ENCODE measurements around the gene MXI1.

MXI1 gene

DNA sequence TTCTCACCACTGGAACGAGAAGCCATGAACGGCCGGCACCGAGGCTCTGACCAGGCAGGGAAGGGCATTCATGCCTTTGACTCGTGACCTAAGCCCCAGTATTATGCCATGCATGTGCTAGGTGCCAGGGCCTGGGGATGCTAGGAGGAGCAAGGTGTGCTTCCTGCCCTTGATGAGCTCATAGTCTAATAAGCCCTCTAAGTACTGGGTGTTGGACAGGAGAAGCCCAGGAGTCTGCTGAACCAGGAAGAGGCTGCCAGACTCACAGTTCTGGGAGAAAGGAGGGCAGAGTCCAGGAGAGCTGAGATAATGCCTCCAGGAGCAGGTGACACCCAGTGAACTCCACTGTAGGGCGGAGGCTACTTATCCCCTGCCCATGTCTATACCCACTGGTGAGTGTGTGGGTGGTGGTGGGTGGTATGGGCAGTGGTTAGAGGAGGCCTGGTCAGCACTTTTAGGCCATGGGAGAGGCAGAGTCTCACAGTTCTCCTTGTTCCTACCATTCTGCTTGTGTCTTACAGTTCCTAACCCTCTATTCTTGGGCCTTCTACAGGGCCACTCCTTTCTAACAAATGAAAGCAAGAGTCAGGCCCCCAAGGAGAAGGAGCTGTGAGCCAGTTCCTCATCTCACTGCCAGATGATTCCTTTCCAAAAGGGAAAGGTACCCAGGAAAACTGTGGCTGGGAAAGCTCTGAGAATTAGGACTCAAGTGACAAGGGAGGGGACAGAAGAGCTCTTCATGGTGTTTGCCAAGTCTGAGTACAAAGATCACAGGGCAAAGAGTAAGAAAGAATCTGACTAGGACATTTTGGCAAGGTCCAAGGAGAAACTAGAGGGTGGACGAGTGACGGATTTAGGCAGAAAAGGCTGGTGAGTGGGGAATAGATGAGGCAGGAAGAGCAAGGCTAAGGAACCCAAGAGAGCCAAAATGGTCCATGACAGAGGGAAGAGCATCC is 3.6 kb upstream of the MXI1 start:
- no peak overlapping the region for H3K4me3 ChIP-seq (replicated peaks; ENCODE audit: low read depth, low read length)
- TF ChIP-seq CTCF (IDR thresholded peaks at IDR 0.05; ENCODE audit: low read length, missing control alignments), result no peak
- DNase-seq (ENCODE audit: low read depth), result no peak

- H3K4me3 ChIP-seq (replicated peaks; ENCODE audit: low read depth, low read length), result no peak overlapping the region
- DNase-seq (ENCODE audit: low read depth), result no peak
- no peak for TF ChIP-seq CTCF (IDR thresholded peaks at IDR 0.05; ENCODE audit: low read length, missing control alignments)
Observed at GRCh38 chr10:110205051-110205675, 2.2 kb upstream of the MXI1 start.

- peak; percentile 46 for DNase-seq (ENCODE audit: low read depth)
- H3K4me3 ChIP-seq (replicated peaks; ENCODE audit: low read depth, low read length), result peak overlapping the region; percentile 80
- TF ChIP-seq CTCF (IDR thresholded peaks at IDR 0.05; ENCODE audit: low read length, missing control alignments), result no peak
Observed at GRCh38 chr10:110207805-110208613, 604 bp downstream of the MXI1 start.

DNA sequence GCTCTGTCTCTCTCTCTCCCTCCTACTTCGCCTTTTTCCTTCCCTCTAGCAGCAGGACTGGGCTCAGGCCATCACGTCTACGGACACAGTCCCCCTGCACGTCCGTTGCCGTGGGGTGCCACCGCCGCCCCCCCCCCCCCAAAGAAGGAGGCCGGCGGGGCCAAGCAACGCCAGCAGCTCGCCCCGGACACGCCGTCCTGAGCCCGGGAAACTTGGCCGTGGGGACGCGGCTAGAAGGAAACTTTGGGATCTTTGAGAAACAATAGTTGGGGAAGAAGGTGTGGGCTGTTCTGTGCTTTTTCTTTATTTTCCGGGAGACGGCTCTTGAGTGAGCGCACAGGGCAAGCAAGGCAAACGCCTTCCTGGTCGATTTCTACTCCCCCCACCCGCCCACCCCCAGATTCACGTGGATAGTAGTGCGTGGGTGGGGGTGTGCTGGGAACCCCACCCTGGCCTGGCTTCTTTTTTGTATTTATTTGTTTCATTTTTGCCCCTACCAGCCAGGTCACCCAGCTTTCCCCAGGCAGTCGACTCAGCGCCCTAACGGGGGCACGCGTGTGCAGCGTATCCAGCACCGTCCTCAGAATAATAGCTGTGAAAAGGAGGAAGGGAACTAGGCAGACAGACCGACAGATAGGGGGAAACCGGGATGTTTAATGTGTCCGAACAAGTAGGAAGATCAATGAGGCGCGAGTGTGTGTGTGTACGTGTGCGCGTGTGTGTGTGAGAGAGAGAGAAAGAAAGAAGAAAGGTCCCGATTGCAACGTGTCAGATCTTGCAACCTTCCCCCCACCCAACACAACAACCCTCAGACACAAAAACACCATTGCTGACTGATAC is 1.4 kb downstream of the MXI1 start:
- peak; percentile 45 for DNase-seq (ENCODE audit: low read depth)
- TF ChIP-seq CTCF (IDR thresholded peaks at IDR 0.05; ENCODE audit: low read length, missing control alignments), result peak; percentile 21
- peak overlapping the region; percentile 80 for H3K4me3 ChIP-seq (replicated peaks; ENCODE audit: low read depth, low read length)

DNA sequence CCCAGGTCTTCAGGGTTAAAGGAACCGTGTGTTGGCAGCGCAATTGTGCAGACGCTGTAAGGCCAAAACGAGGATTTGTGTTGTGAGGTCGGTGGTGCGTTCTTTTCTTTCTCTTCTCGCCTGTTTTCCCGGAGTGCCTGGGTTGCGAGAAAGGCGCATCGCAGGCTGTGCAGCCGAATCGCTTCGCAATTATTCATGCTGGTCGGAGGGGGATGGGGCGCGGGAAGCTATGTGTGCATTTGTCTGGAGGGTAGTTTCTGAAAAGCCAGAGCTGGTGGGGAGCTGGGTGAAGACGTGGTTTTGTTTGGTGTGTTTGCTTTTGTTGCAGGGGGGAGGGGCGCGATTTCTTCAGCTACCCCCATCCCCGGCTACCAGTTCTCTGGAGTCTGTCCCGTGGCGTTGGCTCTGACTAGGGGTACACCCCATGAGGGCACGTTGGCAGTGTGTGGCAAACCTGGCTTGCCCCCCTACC is 2.1 kb downstream of the MXI1 start:
- TF ChIP-seq CTCF (IDR thresholded peaks at IDR 0.05; ENCODE audit: low read length, missing control alignments), result no peak
- DNase-seq (ENCODE audit: low read depth), result peak; percentile 69
- peak overlapping the region; percentile 80 for H3K4me3 ChIP-seq (replicated peaks; ENCODE audit: low read depth, low read length)
